ENCODE results near the gene SMAD6.

DNA sequence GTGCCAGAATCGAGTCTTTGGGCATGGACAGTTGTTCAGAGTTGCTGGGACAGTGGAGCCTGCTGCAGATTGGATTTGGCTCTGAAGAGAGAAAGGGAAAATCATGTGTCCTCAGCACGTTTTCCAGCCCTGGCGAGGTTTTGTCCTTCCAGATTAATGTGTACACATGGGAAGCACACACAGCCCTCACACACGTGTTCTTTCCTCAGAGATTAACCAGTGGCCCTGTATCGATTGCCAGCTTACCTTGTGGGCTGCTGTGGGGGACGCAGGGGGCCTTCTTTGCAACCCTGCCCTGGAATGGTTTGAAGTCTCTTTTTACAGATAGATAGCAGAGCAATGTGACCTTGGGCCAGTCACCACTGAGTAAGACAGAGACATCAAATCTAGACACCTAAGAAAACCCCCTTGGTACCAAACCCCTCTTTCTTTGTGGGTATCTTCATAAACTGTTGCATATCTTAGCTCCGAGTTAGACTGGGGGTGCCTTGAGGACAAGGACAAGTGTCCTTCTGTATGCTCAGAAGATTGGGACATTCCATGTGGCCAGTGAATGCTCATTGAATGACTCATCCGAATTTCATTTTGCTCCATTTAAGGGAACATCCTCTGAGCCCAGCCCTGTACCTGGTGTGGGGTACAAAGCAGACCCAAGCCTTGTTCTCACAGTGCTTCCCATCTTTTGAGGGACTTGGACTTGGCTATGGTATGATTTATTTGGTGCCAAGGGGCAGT, 48.0 kb downstream of the SMAD6 start:
- TF ChIP-seq, protein P1, sequence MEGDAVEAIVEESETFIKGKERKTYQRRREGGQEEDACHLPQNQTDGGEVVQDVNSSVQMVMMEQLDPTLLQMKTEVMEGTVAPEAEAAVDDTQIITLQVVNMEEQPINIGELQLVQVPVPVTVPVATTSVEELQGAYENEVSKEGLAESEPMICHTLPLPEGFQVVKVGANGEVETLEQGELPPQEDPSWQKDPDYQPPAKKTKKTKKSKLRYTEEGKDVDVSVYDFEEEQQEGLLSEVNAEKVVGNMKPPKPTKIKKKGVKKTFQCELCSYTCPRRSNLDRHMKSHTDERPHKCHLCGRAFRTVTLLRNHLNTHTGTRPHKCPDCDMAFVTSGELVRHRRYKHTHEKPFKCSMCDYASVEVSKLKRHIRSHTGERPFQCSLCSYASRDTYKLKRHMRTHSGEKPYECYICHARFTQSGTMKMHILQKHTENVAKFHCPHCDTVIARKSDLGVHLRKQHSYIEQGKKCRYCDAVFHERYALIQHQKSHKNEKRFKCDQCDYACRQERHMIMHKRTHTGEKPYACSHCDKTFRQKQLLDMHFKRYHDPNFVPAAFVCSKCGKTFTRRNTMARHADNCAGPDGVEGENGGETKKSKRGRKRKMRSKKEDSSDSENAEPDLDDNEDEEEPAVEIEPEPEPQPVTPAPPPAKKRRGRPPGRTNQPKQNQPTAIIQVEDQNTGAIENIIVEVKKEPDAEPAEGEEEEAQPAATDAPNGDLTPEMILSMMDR (IDR thresholded peaks at IDR 0.05; ENCODE audit: insufficient read depth, low read depth, low read length): no peak
- no peak for TF ChIP-seq EZH2 (IDR thresholded peaks at IDR 0.05; ENCODE audit: insufficient read depth, low read length)

Data from astrocyte (in vitro differentiated cells and primary cell).